HEK293 (cell line): ENCODE results near the gene DMD.

Experiments
- CTCF ChIA-PET: fragments of 350-600 bp; formaldehyde crosslinking; extraction: SDS; loops from one replicate; lab custom pipeline; 2021; ENCODE audit warnings: antibody characterized with exemption; lab: Yijun Ruan, JAX
- POLR2A ChIA-PET: fragments of 300-600 bp; formaldehyde crosslinking; extraction: SDS; loops from one replicate; lab custom pipeline; 2020; ENCODE audit warnings: antibody characterized with exemption, inconsistent platforms; lab: Yijun Ruan, JAX
- H3K27ac ChIP-seq: fragments of 200-500 bp; sonication (Bioruptor generic); 2 replicates; pipeline ENCODE4 v1.5.1; 2014; ENCODE audit warnings: low read depth, low read length, control low read depth, inconsistent platforms; ENCODE audit errors: extremely low read depth
- H3K36me3 ChIP-seq, 2 experiments: fragments of 200-500 bp in 1 of 2; sonication (Bioruptor generic) in 1 of 2; 1 replicate in 1 of 2; 2 replicates in 1 of 2; pipeline ENCODE4 v1.5.1; 2014 to 2017; ENCODE audit warnings: inconsistent platforms in 2 of 2, low read length in 2 of 2; ENCODE audit not compliant: control insufficient read depth in 2 of 2, insufficient read depth in 1 of 2
- H3K4me1 ChIP-seq: fragments of 200-500 bp; sonication (Bioruptor generic); 2 replicates; pipeline ENCODE4 v1.5.1; 2014; ENCODE audit warnings: mild to moderate bottlenecking, low read length, inconsistent platforms; ENCODE audit not compliant: control insufficient read depth, insufficient read depth
- H3K4me3 ChIP-seq: 2 replicates; pipeline ENCODE4 v1.5.1; 2011; ENCODE audit warnings: low read depth, mild to moderate bottlenecking, control low read depth, low read length, moderate library complexity
- H3K9me3 ChIP-seq: fragments of 200-500 bp; sonication (Bioruptor generic); 2 replicates; pipeline ENCODE4 v1.5.1; 2014; ENCODE audit warnings: low read depth, low read length, inconsistent platforms; ENCODE audit not compliant: control insufficient read depth, insufficient read depth
- BCL11B ChIP-seq: fragments of 450-650 bp; formaldehyde crosslinking; IDR thresholded peaks from 2 replicates; pipeline ENCODE4 v1.5.1; 2016; ENCODE audit warnings: low read depth, missing biosample characterization, missing genetic modification characterization
- GFI1B ChIP-seq: fragments of 450-650 bp; formaldehyde crosslinking; IDR thresholded peaks from 2 replicates; pipeline ENCODE4 v1.5.1; 2016; ENCODE audit warnings: missing biosample characterization, missing genetic modification characterization
- PRDM1 ChIP-seq: fragments of 450-650 bp; formaldehyde crosslinking; IDR thresholded peaks from 2 replicates; pipeline ENCODE4; 2016; ENCODE audit warnings: missing biosample characterization, missing genetic modification characterization
- RBAK ChIP-seq: fragments of 450-650 bp; formaldehyde crosslinking; IDR thresholded peaks from 2 replicates; pipeline ENCODE4 v1.5.1; 2016; ENCODE audit warnings: missing biosample characterization, missing genetic modification characterization
- SCRT2 ChIP-seq: fragments of 450-650 bp; formaldehyde crosslinking; IDR thresholded peaks from 2 replicates; pipeline ENCODE4 v1.5.1; 2016; ENCODE audit warnings: missing biosample characterization, missing genetic modification characterization
- SP7 ChIP-seq: fragments of 450-650 bp; formaldehyde crosslinking; IDR thresholded peaks from 2 replicates; pipeline ENCODE4 v1.5.1; 2016; ENCODE audit warnings: missing biosample characterization, missing genetic modification characterization
- TCF7L2 ChIP-seq: IDR thresholded peaks from 2 replicates; pipeline ENCODE4 v1.6.1; 2011; ENCODE audit warnings: low read depth, mild to moderate bottlenecking, inconsistent platforms, low read length, moderate library complexity, borderline replicate concordance
- ZBTB21 ChIP-seq: fragments of 450-650 bp; formaldehyde crosslinking; IDR thresholded peaks from 2 replicates; pipeline ENCODE4 v1.5.1; 2017; ENCODE audit warnings: missing biosample characterization, missing genetic modification characterization
- ZFHX2 ChIP-seq: fragments of 450-650 bp; formaldehyde crosslinking; conservative IDR thresholded peaks from 2 replicates; pipeline ENCODE4 v1.5.1; 2016; ENCODE audit warnings: missing biosample characterization, missing genetic modification characterization
- ZFP69B ChIP-seq: fragments of 450-650 bp; formaldehyde crosslinking; IDR thresholded peaks from 2 replicates; pipeline ENCODE4 v1.5.1; 2016; ENCODE audit warnings: missing biosample characterization, missing genetic modification characterization
- ZNF138 ChIP-seq: fragments of 450-650 bp; formaldehyde crosslinking; IDR thresholded peaks from 2 replicates; pipeline ENCODE4 v1.5.1; 2016; ENCODE audit warnings: missing biosample characterization, missing genetic modification characterization, borderline replicate concordance
- ZNF404 ChIP-seq: fragments of 450-650 bp; formaldehyde crosslinking; IDR thresholded peaks from 2 replicates; pipeline ENCODE4 v1.5.1; 2017; ENCODE audit warnings: missing biosample characterization, missing genetic modification characterization
- ZNF561 ChIP-seq: fragments of 450-650 bp; IDR thresholded peaks from 2 replicates; pipeline ENCODE4 v1.5.1; 2018; ENCODE audit warnings: missing biosample characterization, missing genetic modification characterization, borderline replicate concordance
- ZNF830 ChIP-seq: fragments of 450-650 bp; IDR thresholded peaks from 2 replicates; pipeline ENCODE4 v1.5.0; 2018; ENCODE audit warnings: missing biosample characterization, missing genetic modification characterization, low read depth, mild to moderate bottlenecking, moderate library complexity
- ZNF843 ChIP-seq: fragments of 450-650 bp; formaldehyde crosslinking; IDR thresholded peaks from 2 replicates; pipeline ENCODE4 v1.5.1; 2016; ENCODE audit warnings: missing biosample characterization, missing genetic modification characterization
- ZSCAN23 ChIP-seq: fragments of 450-650 bp; formaldehyde crosslinking; IDR thresholded peaks from 2 replicates; pipeline ENCODE4 v1.5.1; 2016; ENCODE audit warnings: missing biosample characterization, missing genetic modification characterization
- TF ChIP-seq, protein P1 (sequence below): fragments of 450-650 bp; formaldehyde crosslinking; IDR thresholded peaks from 2 replicates; pipeline ENCODE4 v1.5.1; 2016; ENCODE audit warnings: missing biosample characterization, missing genetic modification characterization, borderline replicate concordance
- TF ChIP-seq, protein P2 (sequence below): fragments of 450-650 bp; formaldehyde crosslinking; IDR thresholded peaks from 2 replicates; pipeline ENCODE4 v1.5.1; 2016; ENCODE audit warnings: missing biosample characterization, missing genetic modification characterization

Gene DMD

DNA sequence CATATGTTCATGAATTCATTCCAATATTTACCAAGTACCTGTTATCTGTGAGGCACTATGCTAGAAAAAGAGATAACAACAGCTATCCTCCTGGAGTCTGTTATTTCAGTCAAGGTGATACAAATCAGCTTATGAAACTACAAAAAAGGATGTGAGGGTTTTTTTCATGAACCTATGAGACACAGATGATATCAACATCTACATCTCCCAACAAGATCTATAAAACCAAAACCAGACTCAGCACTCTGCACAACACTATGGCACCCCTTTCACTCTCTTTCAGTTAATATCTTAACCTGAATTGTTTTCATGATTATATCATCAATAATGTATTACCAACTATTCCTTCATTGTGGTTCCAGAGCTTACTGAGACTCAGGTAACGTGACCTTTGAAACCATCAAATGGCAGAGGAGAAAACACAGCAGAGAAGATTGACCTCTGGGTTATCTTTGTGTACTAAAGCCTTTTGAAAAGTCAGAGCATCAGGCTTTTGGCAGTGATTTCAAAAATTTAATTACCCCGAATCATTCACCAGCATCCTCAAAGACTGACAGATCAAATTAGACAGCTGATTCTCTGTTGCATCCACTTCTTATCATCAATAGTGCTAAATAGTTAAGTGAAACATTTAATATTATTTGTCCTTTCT, 1894.9 kb downstream of the DMD start:
- TF ChIP-seq ZFP69B (tag by site-specific recombination) = no peak
- no peak for TF ChIP-seq BCL11B
- no peak for TF ChIP-seq RBAK (tag by site-specific recombination)
- peak; percentile 42; the same call in 1 of the 2 replicates for TF ChIP-seq TCF7L2
- TF ChIP-seq, all 188 proteins: peak for 1
- H3K27ac ChIP-seq = no peak overlapping the region
- H3K4me3 ChIP-seq = no peak overlapping the region
- H3K9me3 ChIP-seq = no peaks in the 10 kb centered on the region
- ChIA-PET POLR2A (no interaction called here), CTCF (no interaction called here)
- no peaks in the 10 kb centered on the region for H3K36me3 ChIP-seq
- peaks cover 15% of the 10 kb centered on the region for H3K4me1 ChIP-seq

DNA sequence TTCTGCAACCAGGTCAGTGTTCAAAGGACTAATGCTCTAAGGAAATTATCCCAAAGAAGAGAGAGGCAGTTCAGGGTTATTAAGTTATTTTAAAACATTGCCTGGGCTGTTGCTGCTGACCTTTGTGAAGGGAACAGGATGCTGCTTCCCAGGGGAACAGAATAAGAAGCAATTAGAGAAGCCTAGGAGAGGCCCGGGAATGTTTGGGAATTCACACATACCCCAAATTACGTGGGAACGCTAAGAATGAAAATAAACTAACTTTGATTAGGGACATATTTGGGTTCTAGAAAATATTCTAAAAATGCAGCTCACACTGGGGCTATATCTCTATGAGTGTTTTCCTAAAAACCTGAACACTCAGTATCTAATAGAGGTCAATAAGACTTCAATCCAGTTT, 1896.4 kb downstream of the DMD start:
- no peak overlapping the region; the same call in 1 of the 2 replicates for H3K27ac ChIP-seq

GRCh38 chrX:31307952-31308351, 1903.4 kb downstream of the DMD start:
- TF ChIP-seq SCRT2 (tag by site-specific recombination) (no peak), BCL11B (no peak), ZNF561 (tag by site-specific recombination) (no peak), ZNF830 (tag by site-specific recombination) (no peak), ZFHX2 (tag by site-specific recombination) (no peak), ZNF404 (tag by site-specific recombination) (no peak), ZNF138 (tag by site-specific recombination) (no peak), ZSCAN23 (tag by site-specific recombination) (no peak), GFI1B (tag by site-specific recombination) (no peak), ZBTB21 (tag by site-specific recombination) (no peak), SP7 (no peak), PRDM1 (tag by site-specific recombination) (no peak)
- TF ChIP-seq, protein P1, sequence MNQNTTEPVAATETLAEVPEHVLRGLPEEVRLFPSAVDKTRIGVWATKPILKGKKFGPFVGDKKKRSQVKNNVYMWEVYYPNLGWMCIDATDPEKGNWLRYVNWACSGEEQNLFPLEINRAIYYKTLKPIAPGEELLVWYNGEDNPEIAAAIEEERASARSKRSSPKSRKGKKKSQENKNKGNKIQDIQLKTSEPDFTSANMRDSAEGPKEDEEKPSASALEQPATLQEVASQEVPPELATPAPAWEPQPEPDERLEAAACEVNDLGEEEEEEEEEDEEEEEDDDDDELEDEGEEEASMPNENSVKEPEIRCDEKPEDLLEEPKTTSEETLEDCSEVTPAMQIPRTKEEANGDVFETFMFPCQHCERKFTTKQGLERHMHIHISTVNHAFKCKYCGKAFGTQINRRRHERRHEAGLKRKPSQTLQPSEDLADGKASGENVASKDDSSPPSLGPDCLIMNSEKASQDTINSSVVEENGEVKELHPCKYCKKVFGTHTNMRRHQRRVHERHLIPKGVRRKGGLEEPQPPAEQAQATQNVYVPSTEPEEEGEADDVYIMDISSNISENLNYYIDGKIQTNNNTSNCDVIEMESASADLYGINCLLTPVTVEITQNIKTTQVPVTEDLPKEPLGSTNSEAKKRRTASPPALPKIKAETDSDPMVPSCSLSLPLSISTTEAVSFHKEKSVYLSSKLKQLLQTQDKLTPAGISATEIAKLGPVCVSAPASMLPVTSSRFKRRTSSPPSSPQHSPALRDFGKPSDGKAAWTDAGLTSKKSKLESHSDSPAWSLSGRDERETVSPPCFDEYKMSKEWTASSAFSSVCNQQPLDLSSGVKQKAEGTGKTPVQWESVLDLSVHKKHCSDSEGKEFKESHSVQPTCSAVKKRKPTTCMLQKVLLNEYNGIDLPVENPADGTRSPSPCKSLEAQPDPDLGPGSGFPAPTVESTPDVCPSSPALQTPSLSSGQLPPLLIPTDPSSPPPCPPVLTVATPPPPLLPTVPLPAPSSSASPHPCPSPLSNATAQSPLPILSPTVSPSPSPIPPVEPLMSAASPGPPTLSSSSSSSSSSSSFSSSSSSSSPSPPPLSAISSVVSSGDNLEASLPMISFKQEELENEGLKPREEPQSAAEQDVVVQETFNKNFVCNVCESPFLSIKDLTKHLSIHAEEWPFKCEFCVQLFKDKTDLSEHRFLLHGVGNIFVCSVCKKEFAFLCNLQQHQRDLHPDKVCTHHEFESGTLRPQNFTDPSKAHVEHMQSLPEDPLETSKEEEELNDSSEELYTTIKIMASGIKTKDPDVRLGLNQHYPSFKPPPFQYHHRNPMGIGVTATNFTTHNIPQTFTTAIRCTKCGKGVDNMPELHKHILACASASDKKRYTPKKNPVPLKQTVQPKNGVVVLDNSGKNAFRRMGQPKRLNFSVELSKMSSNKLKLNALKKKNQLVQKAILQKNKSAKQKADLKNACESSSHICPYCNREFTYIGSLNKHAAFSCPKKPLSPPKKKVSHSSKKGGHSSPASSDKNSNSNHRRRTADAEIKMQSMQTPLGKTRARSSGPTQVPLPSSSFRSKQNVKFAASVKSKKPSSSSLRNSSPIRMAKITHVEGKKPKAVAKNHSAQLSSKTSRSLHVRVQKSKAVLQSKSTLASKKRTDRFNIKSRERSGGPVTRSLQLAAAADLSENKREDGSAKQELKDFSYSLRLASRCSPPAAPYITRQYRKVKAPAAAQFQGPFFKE (tag by site-specific recombination) = no peak
- TF ChIP-seq, protein P2, sequence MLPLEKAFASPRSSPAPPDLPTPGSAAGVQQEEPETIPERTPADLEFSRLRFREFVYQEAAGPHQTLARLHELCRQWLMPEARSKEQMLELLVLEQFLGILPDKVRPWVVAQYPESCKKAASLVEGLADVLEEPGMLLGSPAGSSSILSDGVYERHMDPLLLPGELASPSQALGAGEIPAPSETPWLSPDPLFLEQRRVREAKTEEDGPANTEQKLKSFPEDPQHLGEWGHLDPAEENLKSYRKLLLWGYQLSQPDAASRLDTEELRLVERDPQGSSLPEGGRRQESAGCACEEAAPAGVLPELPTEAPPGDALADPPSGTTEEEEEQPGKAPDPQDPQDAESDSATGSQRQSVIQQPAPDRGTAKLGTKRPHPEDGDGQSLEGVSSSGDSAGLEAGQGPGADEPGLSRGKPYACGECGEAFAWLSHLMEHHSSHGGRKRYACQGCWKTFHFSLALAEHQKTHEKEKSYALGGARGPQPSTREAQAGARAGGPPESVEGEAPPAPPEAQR (tag by site-specific recombination) = no peak
- H3K4me3 ChIP-seq = no peak overlapping the region
- H3K4me1 ChIP-seq = no peaks in the 10 kb centered on the region
- POLR2A ChIA-PET = no interaction called here
- no peaks in the 10 kb centered on the region for H3K36me3 ChIP-seq
- H3K27ac ChIP-seq = no peak overlapping the region
- H3K9me3 ChIP-seq = no peaks in the 10 kb centered on the region; the same call in 1 of the 2 replicates
- CTCF ChIA-PET = interaction anchor here (0.6 kb wide), 1 partner anchor 69 kb away, joined by 3 read pairs; no protein-coding TSS in a partner anchor

More for the DNA sequence above, 1896.4 kb downstream of the DMD start:
- Histone ChIP-seq H3K4me3 (no peak overlapping the region), H3K36me3 (no peaks in the 10 kb centered on the region), H3K9me3 (no peaks in the 10 kb centered on the region; the same call in 1 of the 2 replicates), H3K4me1 (peaks cover 11% of the 10 kb centered on the region)
- TF ChIP-seq ZNF843 (no peak), RBAK (tag by site-specific recombination) (no peak)
- CTCF ChIA-PET = no interaction called here
- POLR2A ChIA-PET = interaction anchor here (0.6 kb wide), 1 partner anchor 159 kb away, joined by 3 read pairs; no protein-coding TSS in a partner anchor
